ENCODE measurements around the gene SGSM2.

SGSM2 gene

DNA sequence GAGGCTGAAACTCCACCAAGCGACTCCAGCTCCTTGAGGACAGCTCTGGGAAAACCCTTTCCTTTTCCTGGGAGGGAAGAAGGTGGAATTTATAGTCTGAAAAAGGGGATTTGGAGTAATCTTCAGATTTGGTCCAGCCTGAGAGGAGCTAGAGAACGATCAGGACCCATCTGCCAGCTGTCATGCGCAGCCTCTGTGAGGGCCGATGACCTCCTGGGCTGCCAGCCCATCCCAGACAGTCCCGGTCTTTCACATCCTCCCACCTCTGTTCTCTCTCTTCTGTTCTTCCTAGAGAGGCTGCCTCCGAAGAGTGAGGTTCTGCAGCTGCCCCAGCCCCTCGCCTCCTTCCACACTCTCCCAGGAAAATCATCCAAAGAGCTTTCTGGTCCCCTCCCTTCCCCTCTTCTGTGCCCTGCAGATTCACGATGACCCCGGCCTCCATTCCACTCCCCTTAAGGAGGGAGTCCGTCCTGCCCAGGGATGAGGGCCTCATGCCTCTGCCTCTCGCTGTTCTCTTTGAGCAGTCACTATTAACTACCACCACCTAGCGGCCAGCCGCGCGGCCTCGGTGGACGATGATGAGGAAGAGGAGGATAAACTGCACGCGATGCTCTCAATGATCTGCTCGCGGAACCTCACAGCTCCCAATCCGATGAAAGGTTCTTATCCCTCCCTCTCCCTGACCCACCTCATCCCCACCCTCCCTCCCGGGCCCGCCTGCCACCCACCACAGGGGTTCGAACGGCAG is 29.6 kb downstream of the SGSM2 start:
- no peak for DNase-seq (ENCODE audit: low read depth in 2 of 2, low spot score in 1 of 2)

DNA sequence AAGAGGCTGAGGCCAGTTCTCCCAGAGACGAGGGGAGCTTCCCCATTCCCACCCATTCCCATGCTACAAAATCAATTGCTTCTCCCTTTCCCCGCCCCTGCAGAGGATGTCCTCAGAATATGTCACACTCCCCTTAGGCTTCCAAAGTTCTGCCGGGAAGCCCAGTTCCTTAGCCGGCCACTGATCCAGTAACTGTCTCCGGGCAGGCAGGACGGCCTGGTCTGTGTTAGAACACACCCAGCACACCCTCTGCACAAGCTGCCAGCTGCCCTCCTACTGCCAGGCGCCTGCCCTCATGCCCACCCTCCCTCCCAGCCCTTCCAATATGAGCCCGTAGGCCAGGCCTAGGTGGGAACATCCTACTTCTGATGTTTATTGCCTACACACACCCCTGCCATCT is 31.1 kb downstream of the SGSM2 start:
- DNase-seq (ENCODE audit: low read depth in 2 of 2, low spot score in 1 of 2) = no peak

DNA sequence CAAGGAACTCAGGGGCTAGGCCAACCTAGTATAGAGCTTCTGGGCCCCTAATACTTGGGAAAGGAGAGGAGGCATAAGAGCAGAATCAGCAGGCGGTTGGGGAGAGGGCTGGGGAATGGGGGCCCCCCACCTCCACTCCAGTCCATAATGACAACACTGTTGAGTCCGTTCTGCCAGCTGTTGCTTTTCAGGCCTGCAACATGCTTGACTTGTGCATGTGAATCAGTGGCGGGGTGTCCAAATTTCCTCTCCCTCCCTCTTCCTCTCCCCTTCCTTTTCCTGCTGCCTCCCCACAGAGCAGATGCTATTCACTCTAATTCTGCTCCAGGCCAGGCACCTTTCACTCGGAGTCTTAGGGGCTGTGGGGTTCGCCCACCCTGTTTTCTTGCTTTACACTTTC is 31.7 kb downstream of the SGSM2 start:
- DNase-seq (ENCODE audit: low read depth in 2 of 2, low spot score in 1 of 2) = no peak

GRCh38 chr17:2369551-2370210 is 32.4 kb downstream of the SGSM2 start:
- no peak for DNase-seq (ENCODE audit: low read depth in 2 of 2, low spot score in 1 of 2)

- DNase-seq (ENCODE audit: low read depth in 2 of 2, low spot score in 1 of 2) = no peak
These were observed 32.9 kb downstream of the SGSM2 start for GRCh38 chr17:2370211-2370589.

DNA sequence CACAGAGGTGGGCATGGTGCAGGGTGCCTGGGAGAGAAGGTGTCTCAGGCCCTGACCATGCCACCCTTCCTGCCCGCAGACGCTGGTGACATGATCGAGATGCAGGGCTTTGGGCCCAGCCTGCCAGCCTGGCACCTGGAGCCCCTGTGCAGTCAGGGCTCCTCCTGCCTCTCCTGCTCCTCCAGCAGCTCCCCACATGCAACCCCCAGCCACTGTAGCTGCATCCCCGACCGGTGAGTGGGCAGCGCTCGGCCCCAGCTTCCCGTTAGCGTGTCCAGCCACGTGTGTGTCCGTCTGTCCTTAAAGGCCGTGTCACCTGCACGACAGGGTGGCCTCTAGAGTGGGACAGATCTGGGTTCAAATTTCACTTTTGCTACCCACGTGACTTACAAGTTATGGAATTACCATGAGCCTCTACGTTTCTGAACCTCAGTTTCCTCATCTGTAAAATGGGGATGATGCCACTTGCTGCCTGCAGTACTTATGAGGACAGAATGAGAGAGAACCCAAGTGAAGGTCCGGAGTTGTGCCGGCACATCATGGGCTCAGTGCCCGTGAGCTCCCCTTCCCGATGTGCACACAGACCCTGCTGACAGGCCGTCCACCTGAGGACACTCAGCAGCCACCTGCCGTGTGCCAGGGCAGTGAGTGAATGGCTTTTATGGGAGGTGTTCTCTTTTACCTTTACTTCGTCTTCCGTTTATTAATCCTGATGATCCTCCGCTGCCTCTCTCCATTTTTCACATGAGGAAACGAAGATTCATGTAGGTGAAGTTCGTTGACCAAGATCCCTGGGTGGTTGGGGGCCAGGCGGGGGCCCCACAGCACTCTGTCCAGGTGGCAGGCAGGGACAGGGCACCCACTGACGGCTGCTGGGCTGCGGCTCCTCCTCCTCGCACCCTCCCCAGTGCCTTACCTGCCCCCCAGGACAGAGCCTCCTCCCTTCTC is 34.2 kb downstream of the SGSM2 start:
- DNase-seq (ENCODE audit: low read depth in 2 of 2, low spot score in 1 of 2) = no peak

DNA sequence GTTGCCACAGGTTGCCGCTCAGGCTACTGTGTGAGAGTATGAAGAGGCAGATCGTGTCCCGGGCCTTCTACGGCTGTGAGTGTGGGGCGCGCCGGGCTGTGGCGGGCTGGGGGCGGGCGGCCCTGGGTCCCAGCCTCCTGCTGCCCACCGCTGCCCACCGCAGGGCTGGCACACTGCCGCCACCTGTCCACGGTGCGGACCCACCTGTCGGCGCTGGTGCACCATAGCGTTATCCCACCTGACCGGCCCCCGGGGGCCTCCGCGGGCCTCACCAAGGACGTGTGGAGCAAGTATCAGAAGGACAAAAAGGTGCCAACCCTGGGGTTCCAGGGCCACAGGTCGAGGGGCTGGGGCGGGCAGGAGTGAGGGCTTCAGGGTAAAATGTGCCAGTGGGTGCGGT is 34.9 kb downstream of the SGSM2 start:
- DNase-seq (ENCODE audit: low read depth in 2 of 2, low spot score in 1 of 2) = no peak

GRCh38 chr17:2372681-2373080 is 35.4 kb downstream of the SGSM2 start:
- DNase-seq (ENCODE audit: low read depth in 2 of 2, low spot score in 1 of 2) = no peak

DNA sequence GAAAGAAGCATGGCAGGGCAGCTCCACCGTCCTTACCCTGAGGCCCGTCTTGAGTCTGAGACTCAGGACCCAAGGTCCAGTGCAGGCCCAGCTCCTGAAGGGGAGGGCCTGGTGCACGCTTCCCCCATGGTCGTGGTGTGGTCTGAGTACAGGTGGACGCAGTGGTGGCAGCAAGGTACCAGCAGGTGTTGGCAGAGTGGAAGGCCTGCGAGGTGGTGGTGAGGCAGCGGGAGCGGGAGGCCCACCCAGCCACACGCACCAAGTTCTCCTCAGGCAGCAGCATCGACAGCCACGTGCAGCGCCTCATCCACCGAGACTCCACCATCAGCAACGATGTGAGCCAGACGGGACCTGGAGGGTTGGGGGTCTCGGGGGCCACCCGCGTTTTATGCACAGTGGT is 35.9 kb downstream of the SGSM2 start:
- DNase-seq (ENCODE audit: low read depth in 2 of 2, low spot score in 1 of 2) = no peak

GRCh38 chr17:2374549-2375285 is 37.4 kb downstream of the SGSM2 start:
- DNase-seq (ENCODE audit: low read depth in 2 of 2, low spot score in 1 of 2) = no peak

DNA sequence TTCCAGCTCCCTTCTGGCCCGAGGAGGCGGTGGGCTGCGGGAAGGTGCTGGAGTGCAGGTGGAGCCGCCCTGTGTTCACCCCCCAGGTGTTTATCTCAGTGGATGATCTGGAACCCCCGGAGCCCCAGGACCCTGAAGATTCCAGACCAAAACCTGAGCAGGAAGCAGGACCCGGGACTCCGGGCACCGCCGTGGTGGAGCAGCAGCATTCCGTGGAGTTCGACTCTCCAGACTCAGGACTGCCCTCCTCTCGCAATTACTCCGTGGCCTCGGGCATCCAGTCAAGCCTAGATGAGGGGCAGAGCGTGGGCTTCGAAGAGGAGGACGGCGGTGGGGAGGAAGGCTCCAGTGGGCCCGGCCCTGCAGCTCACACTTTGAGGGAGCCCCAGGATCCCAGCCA is 38.1 kb downstream of the SGSM2 start:
- DNase-seq (ENCODE audit: low read depth in 2 of 2, low spot score in 1 of 2) = no peak

GRCh38 chr17:2376107-2376506 is 38.8 kb downstream of the SGSM2 start:
- no peak for DNase-seq (ENCODE audit: low read depth in 2 of 2, low spot score in 1 of 2)

- DNase-seq (ENCODE audit: low read depth in 2 of 2, low spot score in 1 of 2) = no peak
These were observed 40.4 kb downstream of the SGSM2 start for GRCh38 chr17:2377659-2378058.

GRCh38 chr17:2378905-2379304 is 41.6 kb downstream of the SGSM2 start:
- no peak for DNase-seq (ENCODE audit: low read depth in 2 of 2, low spot score in 1 of 2)

DNA sequence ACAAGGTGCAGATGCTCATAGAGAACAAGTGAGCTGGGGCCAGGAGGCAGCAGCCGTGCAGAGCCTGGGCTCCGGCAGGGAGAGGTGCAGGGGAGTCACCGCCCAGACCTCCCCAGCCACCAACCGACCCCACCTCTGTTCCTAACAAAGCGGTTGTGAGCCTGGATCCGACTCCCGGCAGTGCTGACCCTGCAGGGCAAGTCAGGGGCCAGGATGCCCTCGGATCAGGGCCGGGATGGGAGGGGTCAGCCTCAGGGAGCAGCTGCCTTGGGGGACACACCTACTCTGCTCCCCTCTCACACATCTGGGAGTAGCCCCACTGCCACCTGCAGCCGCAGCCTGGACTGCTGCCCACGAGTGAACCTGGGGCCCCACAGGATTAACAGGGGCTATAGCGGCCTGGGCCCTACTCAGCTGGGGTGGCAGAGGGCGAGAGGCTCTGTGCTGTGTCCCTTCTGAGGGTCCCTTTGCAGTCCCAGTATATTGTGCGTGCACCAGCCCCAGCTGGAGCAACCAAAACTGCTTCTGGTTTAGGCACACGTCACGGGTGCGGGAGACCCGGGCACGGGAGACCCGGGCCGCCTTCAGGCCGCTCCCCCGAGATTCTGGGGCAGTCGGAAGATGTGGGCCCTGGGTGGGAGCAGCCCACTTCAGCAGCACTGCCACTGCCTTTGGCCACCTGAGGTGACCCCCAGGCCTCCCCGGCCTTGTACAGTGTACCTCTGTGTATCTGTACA is 42.4 kb downstream of the SGSM2 start:
- DNase-seq (ENCODE audit: low read depth in 2 of 2, low spot score in 1 of 2) = no peak

DNA sequence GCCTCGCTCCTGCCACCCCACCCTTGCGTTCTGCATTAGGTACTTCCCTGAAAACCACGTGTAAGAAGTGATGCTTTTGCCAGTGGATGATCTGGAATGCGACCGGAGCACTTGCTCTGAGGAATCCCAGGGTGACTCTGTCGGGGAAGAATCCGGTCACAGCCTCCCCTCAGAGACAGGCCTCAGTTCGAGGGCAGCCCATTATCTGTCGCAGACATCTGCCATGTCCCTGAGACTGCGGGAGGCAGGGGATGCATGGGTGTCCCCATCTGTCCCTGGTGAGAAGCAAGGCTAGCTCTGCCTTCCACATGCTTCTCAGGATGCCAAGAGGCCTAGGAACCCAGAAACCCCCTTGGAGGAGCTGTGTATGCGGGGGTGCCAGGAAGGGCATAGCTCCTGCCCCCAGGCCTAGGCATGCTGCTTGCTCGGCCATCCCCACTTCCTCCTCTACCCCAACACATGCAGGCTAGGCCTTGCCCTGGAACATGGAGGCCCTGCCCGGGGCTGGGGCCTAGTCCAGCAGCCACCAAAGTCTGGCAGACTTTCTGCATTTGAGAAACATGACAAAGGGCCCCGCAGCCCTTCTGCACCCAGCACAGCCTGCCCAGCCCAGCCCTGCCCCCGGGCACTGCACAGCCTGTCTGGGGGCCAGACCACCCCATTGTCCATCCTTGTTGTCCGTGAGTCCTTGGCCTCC is 43.1 kb downstream of the SGSM2 start:
- DNase-seq (ENCODE audit: low read depth in 2 of 2, low spot score in 1 of 2) = no peak

GRCh38 chr17:2380950-2381649 is 43.8 kb downstream of the SGSM2 start:
- DNase-seq (ENCODE audit: low read depth in 2 of 2, low spot score in 1 of 2) = no peak

- DNase-seq (ENCODE audit: low read depth in 2 of 2, low spot score in 1 of 2) = no peak
These were observed 46.4 kb downstream of the SGSM2 start for GRCh38 chr17:2383628-2384167.

Data from stimulated activated CD8-positive, alpha-beta memory T cell treated with anti-CD3 and anti-CD28 coated beads, Interleukin-4, amount 100 ng/mL, for 4 hours (primary cell).